ENCODE results near the gene ZNF460. TPM values are rescaled to one million over a fixed set of nuclear protein-coding genes. Genes with fewer than 3 reads are reported as not detected.

The ZNF460 gene
- total and polyA plus RNA-seq, 2 of the 8 experiments (the other 6 are each of a cell fraction or from before 2014, with no cell fraction given), result 9.3 to 57.9 TPM

GRCh38 chr19:57279418-57280164, 694 bp upstream of the ZNF460 start (continued):
- no peak for TF ChIP-seq EZH2 (IDR thresholded peaks at IDR 0.05; ENCODE audit: low read depth, low read length, severe bottlenecking)
- no peak; the same call in 1 of the 2 replicates for TF ChIP-seq GTF2F1 (IDR thresholded peaks at IDR 0.05; ENCODE audit: borderline replicate concordance, low read depth, low read length)
- no peak for TF ChIP-seq KDM1A (IDR thresholded peaks at IDR 0.05; ENCODE audit: borderline replicate concordance, low read length)
- TF ChIP-seq TAF7 (optimal IDR thresholded peaks at IDR 0.05; ENCODE audit: borderline replicate concordance, low read depth, low read length), result peak; percentile 62
- no peak for TF ChIP-seq EGR1 (IDR thresholded peaks at IDR 0.05; ENCODE audit: borderline replicate concordance, low read depth, low read length)
- TF ChIP-seq RNF2 (IDR thresholded peaks at IDR 0.05; ENCODE audit: borderline replicate concordance, low read depth, low read length, missing control alignments, poor library complexity, severe bottlenecking), result no peak
- TF ChIP-seq RXRA (IDR thresholded peaks at IDR 0.05; ENCODE audit: insufficient read depth, low read depth, low read length), result no peak
- no peak for TF ChIP-seq CHD7 (IDR thresholded peaks at IDR 0.05; ENCODE audit: insufficient replicate concordance, low read length)
- no peak for TF ChIP-seq SAP30 (IDR thresholded peaks at IDR 0.05; ENCODE audit: insufficient read depth, insufficient replicate concordance, low read length)
